ENCODE data around the gene M1AP. TPM values are rescaled to one million over a fixed set of nuclear protein-coding genes. Genes with fewer than 3 reads are reported as not detected.

M1AP gene
- total and polyA plus RNA-seq, 9 of the 15 experiments (the other 6 are each of a cell fraction or from before 2014, with no cell fraction given): 0.06 to 0.33 (median 0.11) TPM; not detected in 4

- Histone ChIP-seq H3K36me3 (ENCODE audit: control insufficient read depth, insufficient read depth, low read length) (peaks cover 65% of the 10 kb centered on the region), H3K4me2 (ENCODE audit: insufficient read depth, low read length) (peak overlapping the region; percentile 97), H3K4me1 (replicated peaks in 1 of 2; ENCODE audit: control insufficient read depth in 2 of 2, insufficient read depth in 2 of 2, low read length in 2 of 2) (peaks cover 28 to 37% of the 10 kb centered on the region in 2 experiments), H2AFZ (ENCODE audit: low read depth, low read length) (peak overlapping the region; percentile 70), H3K9me3 (replicated peaks; ENCODE audit: control insufficient read depth, insufficient read depth, low read depth, low read length) (no peaks in the 10 kb centered on the region), H3K79me2 (ENCODE audit: control insufficient read depth, insufficient read depth, low read length) (peaks cover 52% of the 10 kb centered on the region), H4K20me1 (replicated peaks; ENCODE audit: control insufficient read depth, insufficient read depth, low read length) (peaks cover 5% of the 10 kb centered on the region; the same call in 1 of the 2 replicates), H3K9me1 (ENCODE audit: control insufficient read depth, insufficient read depth, low read length) (peaks cover 3% of the 10 kb centered on the region), H3K9ac (ENCODE audit: insufficient read depth in 1 of 2, low read depth in 2 of 2, low read length in 2 of 2) (peak overlapping the region; percentile 95 to 97), H3K4me3 (peak overlapping the region; percentile 96), H3K27ac (ENCODE audit: extremely low read depth, low read depth, low read length) (peak overlapping the region; percentile 84), H3K27me3 (ENCODE audit: control insufficient read depth in 2 of 2, insufficient read depth in 2 of 2, low read length in 2 of 2) (no peaks in the 10 kb centered on the region)
- intact Hi-C loops (cut with micrococcal nuclease): loop anchor here (2.0 to 5.0 kb wide), 3 partner anchors 24 to 278 kb away; partner anchors contain the start of gene DOK1
- peak; percentile 97 for FAIRE-seq
- ChIA-PET CTCF (ENCODE audit: low intra/inter-chr PET ratio) (interaction anchor here (1.5 to 2.0 kb wide), 2 partner anchors 48 to 57 kb away, joined by 4 to 12 read pairs; partner anchors contain the start of genes CCDC142 and TTC31), POLR2A (interaction anchor here (0.6 to 3.9 kb wide), 21 partner anchors 9 to 627 kb away, joined by 3 to 25 read pairs (median 4); partner anchors contain the start of genes CCDC142, LOXL3, MRPL53 and TTC31)
- in situ Hi-C loops (cut with MboI): no loop called here
- peak; percentile 85 to 96 (median 92) for DNase-seq (ENCODE audit: extremely low read depth in 1 of 4, low spot score in 3 of 4)
- under 1% methylated on average over 35 of the region's 54 CpGs for WGBS (ENCODE audit: insufficient coverage, low coverage, missing lambda C conversion rate)
- TSS peak; percentile 62 for BruUV-seq (replicated peaks)
- peak; percentile 80 for ATAC-seq
- TF ChIP-seq SREBF2 (CRISPR knock-in tag; IDR thresholded peaks at IDR 0.05) (no peak), TFAP4 (CRISPR knock-in tag; IDR thresholded peaks at IDR 0.05; ENCODE audit: borderline replicate concordance) (peak; percentile 96), SUPT5H (IDR thresholded peaks at IDR 0.05) (peak; percentile 80), HEY1 (CRISPR knock-in tag; IDR thresholded peaks at IDR 0.05; ENCODE audit: borderline replicate concordance) (no peak), ZKSCAN8 (CRISPR knock-in tag; IDR thresholded peaks at IDR 0.05) (no peak), NFIX (CRISPR knock-in tag; IDR thresholded peaks at IDR 0.05; ENCODE audit: low read depth) (no peak), DIDO1 (tag; IDR thresholded peaks at IDR 0.05; ENCODE audit: low read depth) (no peak), DPF2 (IDR thresholded peaks at IDR 0.05) (peak; percentile 80), CGGBP1 (CRISPR knock-in tag; IDR thresholded peaks at IDR 0.05) (no peak), SLC30A9 (CRISPR knock-in tag; IDR thresholded peaks at IDR 0.05) (no peak), NRF1 (conservative IDR thresholded peaks at IDR 0.05 in 1 of 2, IDR thresholded peaks at IDR 0.05 in 1 of 2) (no peak), HDAC2 (IDR thresholded peaks at IDR 0.05) (peak; percentile 80), ZBTB2 (IDR thresholded peaks at IDR 0.05) (0 out of 2 replicates have a peak, but pooled peaks have one; percentile 29), YBX1 (IDR thresholded peaks at IDR 0.05) (no peak), FOXA1 (IDR thresholded peaks at IDR 0.05; ENCODE audit: borderline replicate concordance) (no peak), POLR2A (conservative IDR thresholded peaks at IDR 0.05) (peak; percentile 79), ZBTB1 (CRISPR knock-in tag; IDR thresholded peaks at IDR 0.05; ENCODE audit: borderline replicate concordance, low read depth) (peak; percentile 73; the same call in 1 of the 2 replicates), NFYB (IDR thresholded peaks at IDR 0.05; ENCODE audit: extremely low read depth, insufficient read length) (no peak), ELF1 (tag; IDR thresholded peaks at IDR 0.05) (0 out of 2 replicates have a peak, but pooled peaks have one; percentile 21), ARNT (IDR thresholded peaks at IDR 0.05) (peak in 1 of 2 experiments; percentile 65; a peak in 1 of 4 replicates), POLR2AphosphoS5 (IDR thresholded peaks at IDR 0.05; ENCODE audit: control insufficient read depth, insufficient read depth, low read depth, low read length) (peak; percentile 87; the same call in 1 of the 2 replicates)
Observed at GRCh38 chr2:74530239-74531187, 117.6 kb downstream of the M1AP start.
